NCI-H345 (cell line): ENCODE results near the gene CCDC127.
"Not testable (repeated sequence)": the region's sequence is repeated elsewhere in the genome, so short reads cannot be mapped to it uniquely, and the experiment has no call there.

Experiments used
- DNase-seq: peaks from one replicate; lab custom pipeline; 2025; lab: John Stamatoyannopoulos, UW

The CCDC127 gene

GRCh38 chr5:217494-218456, at the start of gene CCDC127, which contains the start of gene SDHA:
CCDC127 (minus strand) TSS chr5:218153; CDS start chr5:216849, 1,304 bp downstream.
SDHA (plus strand) TSS chr5:218320; CDS start chr5:218356, 36 bp downstream.
- peak; percentile 96 for DNase-seq

GRCh38 chr5:267716-268115, 49.8 kb upstream of the CCDC127 start:
- DNase-seq: no peak

GRCh38 chr5:266311-267026, 48.5 kb upstream of the CCDC127 start:
- DNase-seq: not testable (repeated sequence)

- no peak for DNase-seq
Observed at GRCh38 chr5:264338-264737, 46.4 kb upstream of the CCDC127 start.

GRCh38 chr5:263275-263974, 45.5 kb upstream of the CCDC127 start:
- not testable (repeated sequence) for DNase-seq

- DNase-seq: no peak
Observed at GRCh38 chr5:257148-257547, 39.2 kb upstream of the CCDC127 start.

GRCh38 chr5:256347-256746, 38.4 kb upstream of the CCDC127 start:
- not testable (repeated sequence) for DNase-seq

- not testable (repeated sequence) for DNase-seq
Observed at GRCh38 chr5:255116-255515, 37.2 kb upstream of the CCDC127 start.

- DNase-seq: not testable (repeated sequence)
Observed at GRCh38 chr5:254322-254721, 36.4 kb upstream of the CCDC127 start.

- DNase-seq: no peak
Observed at GRCh38 chr5:252546-252945, 34.6 kb upstream of the CCDC127 start.

GRCh38 chr5:251975-252374, 34.0 kb upstream of the CCDC127 start:
- DNase-seq: not testable (repeated sequence)

GRCh38 chr5:251538-251937, 33.6 kb upstream of the CCDC127 start:
- DNase-seq: not testable (repeated sequence)

- not testable (repeated sequence) for DNase-seq
Observed at GRCh38 chr5:251016-251415, 33.1 kb upstream of the CCDC127 start.

GRCh38 chr5:250396-250795, 32.4 kb upstream of the CCDC127 start:
- DNase-seq: not testable (repeated sequence)

GRCh38 chr5:245717-246116, 27.8 kb upstream of the CCDC127 start:
- DNase-seq: not testable (repeated sequence)

GRCh38 chr5:243683-244367, 25.9 kb upstream of the CCDC127 start:
- DNase-seq: not testable (repeated sequence)

- not testable (repeated sequence) for DNase-seq
Observed at GRCh38 chr5:241045-241669, 23.2 kb upstream of the CCDC127 start.

GRCh38 chr5:240550-240949, 22.6 kb upstream of the CCDC127 start:
- not testable (repeated sequence) for DNase-seq

GRCh38 chr5:237931-238330, 20.0 kb upstream of the CCDC127 start:
- DNase-seq: not testable (repeated sequence)

- not testable (repeated sequence) for DNase-seq
Observed at GRCh38 chr5:235527-235926, 17.6 kb upstream of the CCDC127 start.

- no peak for DNase-seq
Observed at GRCh38 chr5:234450-234849, 16.5 kb upstream of the CCDC127 start.
